Stimulated activated CD8-positive, alpha-beta memory T cell treated with anti-CD3 and anti-CD28 coated beads, Interleukin-7, amount 100 ng/mL, for 24 hours (primary cell): ENCODE data around the gene CBX4.

ENCODE experiments used
- DNase-seq: peaks from one replicate; pipeline ENCODE4 v3.0.0-alpha.2; 2020; ENCODE audit warnings: low read depth

Gene CBX4

DNA sequence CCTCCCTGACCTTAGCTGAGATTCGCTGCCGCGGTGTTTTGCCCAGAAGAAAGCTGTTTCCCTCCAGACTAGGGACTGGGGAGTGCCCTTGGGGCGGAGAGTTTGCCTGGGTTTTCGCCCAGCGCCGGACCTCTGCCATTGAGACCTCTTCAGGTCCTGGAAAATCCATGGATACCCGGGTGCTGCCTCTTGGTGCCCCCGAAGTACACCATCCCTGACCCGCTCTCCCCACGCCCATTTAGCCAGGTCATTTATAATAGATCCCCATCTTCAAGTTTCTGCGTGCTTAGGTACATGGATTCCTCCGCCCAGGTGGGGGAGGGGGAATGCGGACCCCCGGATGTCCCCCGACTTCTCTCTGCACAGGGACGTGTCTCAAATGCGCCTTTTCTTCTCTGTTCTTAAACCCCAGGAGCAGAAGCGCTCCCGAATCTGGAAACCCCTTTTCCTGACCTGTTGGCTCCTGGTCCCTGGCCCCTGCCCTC lies 27.3 kb downstream of the CBX4 start:
- no peak for DNase-seq

DNA sequence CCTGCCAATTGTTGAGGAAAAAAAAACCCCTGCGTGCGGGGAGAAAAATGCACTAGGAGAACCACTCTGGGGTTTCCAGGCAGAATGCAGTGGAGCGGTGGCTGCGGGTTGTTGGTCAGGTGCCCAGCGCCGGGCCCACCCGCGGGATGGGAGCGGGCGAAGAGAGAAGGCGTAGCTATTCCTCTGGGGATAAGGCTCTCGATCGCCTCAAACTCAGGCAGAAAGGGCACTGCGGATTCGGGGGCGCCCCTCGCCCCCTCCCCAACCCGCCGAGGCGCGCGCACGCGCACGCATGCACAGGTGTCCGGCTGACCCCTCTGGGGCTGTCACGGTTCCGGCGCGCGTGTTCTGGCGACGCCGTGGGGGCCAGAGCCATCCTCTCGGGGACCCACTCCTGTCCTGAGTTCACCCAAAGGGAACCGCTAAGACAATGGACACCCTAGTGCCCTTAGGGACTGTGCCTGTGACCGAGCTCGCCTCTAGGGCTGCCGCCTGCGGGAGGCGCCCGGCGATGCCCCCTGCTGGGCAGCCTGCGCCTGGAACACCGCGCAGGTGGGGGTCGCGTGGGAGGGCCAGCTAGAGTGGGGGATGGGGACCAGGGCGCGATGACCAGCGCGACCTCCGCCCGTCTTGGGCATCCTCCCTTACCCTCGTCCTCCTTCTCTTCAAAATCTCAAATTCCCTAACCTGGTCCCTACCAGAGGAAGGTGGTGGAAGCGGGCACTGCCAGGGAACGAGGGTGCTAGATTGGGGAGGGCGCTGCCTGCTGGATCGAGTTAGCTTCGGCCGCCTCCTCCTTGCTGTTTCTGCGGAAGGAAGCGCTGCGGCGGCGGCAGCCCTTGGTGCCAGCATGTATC lies 28.0 kb downstream of the CBX4 start:
- no peak for DNase-seq

DNA sequence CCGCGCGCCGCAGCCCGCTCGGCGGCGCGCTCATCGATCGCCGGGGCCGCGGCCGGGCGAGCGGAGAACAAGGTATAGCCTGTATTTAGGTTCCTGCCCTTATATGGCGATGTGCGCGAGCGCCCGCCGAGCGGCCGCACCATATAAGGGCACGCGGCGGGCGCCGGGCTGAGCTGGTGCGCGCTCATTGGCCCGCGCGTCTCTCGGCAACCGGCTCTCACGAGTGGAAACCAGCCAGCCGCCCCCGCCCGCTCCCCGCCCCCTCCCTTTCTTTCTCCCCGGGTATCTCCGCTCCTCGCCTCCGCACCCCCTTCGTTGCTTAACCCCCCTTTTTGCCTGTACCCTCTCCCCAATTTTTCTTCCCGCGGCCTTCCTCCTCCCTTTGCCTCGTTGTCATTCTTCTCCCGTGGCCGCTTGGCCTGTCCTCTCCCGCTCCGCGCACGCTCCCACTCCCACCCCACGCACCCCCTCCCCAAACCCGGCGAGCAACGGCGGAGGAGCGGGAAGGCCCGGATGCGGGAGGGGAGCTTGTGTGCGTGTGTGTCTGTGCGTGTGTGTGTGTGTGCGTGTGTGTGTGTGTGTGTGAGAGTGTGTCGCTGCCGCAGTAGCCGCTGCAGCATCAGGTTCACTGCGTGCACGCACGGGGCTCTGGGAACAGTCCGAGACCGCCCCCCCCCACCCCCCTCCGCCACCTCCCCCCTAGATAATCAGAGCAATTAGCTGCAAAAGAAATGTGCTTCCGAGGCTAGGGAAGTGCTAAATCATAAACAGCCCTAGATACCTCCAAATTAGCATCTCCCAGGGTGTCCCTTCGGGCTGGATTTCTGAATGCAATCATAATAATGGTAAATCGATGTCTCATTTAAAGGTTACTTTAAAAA lies 28.9 kb downstream of the CBX4 start:
- DNase-seq: peak; percentile 46

DNA sequence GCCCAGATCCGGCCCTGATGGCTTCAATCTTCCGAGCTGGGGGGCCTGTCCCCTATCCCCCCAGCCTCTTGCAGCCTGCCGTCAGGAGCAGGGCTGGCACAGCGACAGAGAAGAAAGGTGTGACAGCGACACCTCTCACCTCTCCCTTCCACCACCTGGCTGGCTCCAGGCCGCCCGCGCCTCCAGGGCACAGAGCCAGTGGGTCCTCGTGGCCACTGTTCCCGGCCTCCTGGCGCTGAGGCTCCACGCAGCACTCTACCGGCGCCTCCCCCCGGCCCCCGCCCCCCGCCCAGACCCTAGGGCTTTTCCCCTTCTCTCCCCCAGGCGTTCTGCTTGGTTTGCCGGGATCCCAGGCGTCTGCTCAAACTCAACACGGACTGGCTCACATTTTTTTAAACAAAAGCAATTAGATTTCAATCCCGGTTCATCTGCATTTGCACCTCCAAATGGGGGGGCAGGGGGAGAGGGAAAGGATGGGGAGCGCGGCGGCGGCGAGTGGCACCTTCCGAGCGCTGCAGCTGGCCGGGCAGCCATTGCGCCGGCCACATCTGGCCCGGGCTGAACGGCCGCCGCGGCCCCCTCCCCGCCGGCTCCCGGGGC lies 29.6 kb downstream of the CBX4 start:
- DNase-seq: no peak

DNA sequence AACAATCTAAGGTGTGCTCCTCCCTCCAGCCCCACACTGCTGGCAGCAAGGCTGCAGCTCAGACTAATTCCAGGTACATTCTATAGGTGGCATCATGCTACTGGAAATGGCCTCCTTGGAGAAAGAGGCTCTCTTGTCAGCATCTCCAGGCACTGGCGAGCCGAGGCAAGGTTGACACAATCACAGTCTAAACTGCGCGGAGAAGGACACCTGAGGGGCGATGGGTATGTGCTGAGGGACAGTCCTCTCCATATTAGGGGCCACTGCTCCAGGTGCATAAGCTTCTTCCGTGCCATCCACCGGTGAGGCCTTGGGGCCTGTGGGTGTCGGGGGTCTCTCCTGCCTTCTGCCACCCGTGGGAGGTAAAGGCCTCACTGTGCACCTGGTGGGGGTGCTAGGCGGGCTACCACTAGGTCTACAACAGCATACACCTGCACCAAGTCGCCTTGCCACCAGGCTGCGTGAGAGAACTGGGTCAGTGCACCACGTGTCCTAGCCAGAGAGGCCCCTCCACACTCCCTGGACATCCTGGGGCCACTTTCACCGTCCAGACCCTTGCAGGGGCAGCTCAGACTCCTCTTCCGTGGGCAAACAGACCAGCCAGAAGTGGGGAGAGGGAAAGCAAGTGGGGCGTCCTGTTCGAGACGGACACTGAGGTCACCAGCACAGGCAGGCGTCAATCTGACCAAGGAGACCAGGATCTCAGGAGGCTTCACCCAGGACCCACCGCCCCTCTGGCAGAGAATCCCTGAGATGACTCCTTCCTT lies 30.3 kb downstream of the CBX4 start:
- DNase-seq: no peak

DNA sequence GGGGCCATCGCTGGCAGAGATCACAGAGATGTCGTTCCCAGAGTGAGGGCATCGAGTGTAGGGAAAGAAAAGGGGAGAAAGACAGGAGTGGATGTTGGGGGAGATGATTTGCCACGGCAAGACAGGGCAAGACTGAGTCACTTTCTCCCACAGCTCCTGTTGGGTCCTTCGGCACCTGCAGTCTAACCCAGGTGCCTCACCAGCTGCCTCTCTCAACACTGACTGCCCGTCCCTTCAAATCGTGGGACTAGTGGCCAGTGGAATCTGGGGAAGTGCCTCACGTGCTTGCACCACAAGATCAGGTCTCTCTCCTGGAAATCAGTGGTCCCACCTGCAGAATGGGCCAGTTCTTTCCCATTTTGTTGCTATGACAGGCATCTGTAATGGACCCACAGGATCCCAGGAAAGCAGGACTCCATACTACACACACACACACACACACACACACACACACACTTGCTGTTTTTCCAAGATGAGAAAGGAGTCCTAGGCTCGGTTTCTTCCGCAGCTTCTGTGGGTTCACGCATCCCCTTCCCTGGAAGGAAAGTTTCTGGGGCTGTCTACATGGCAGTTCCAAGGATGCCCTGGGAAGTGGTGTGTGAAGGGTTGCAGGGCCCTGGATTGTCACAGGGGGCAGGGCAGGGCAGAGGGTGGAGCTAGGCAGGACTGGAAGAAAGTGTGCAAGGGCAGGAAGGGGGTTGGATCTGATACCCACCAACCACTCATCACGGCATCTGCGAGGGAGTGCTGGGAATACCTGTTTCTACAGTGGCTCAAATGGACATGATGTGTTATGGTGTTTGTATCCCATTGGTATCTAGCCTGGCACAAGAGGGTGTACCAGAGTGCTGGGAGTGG lies 32.1 kb downstream of the CBX4 start:
- DNase-seq: no peak

DNA sequence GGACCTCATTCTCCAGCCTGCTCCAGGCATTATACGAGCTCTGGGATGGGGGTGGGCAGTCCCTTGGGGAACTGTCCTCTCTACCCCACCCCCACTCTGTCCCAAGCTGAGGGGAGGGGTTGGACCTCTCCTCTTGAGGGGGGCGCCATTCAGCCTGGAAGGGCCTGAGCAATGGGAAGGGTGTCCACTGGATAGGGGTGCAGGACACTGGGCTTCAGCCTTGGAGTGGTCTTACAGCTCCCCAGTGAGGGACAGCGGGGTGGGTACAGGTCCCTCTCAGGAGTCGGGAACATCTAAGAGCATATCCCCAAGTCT lies 32.8 kb downstream of the CBX4 start:
- DNase-seq: no peak

DNA sequence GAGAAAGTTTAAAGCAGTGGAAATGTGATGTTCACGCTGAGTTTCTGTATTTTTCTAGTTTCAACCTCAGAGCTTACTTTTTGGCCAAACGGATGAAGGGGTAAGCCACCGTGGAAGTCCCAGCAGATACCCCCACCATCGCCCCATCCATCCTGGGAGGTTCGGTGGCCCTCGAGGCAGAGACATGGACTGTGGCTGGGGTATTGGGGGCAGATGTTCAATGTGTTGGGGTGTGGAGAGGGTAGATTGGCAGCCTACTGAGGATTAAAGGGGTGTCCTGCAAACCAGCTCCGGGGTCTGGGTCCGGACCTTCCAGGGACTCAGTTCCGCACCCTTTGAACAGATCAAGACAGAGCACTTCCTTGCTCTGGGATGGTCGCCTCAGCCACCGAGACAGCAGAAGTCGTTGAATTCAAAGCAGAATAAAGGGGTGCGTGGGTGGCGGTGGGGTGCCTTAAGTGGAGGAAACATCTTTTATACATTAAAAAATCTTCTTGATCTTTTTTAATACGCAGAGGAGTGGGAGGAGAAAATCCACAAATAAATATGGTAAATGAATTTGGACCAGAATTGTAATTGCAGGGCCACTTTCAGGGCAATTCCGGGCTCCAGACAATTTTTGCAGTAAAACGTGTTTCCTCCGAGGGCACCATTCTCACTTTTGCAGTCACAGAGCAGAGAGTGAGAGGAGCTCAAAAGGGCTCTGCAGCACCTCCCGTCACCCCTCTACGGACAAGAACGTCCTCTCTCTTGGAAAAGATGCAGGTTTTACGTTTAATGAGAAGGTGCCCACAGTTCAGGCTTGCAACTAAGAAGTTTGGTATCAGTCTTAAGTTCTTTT lies 34.2 kb downstream of the CBX4 start:
- no peak for DNase-seq

DNA sequence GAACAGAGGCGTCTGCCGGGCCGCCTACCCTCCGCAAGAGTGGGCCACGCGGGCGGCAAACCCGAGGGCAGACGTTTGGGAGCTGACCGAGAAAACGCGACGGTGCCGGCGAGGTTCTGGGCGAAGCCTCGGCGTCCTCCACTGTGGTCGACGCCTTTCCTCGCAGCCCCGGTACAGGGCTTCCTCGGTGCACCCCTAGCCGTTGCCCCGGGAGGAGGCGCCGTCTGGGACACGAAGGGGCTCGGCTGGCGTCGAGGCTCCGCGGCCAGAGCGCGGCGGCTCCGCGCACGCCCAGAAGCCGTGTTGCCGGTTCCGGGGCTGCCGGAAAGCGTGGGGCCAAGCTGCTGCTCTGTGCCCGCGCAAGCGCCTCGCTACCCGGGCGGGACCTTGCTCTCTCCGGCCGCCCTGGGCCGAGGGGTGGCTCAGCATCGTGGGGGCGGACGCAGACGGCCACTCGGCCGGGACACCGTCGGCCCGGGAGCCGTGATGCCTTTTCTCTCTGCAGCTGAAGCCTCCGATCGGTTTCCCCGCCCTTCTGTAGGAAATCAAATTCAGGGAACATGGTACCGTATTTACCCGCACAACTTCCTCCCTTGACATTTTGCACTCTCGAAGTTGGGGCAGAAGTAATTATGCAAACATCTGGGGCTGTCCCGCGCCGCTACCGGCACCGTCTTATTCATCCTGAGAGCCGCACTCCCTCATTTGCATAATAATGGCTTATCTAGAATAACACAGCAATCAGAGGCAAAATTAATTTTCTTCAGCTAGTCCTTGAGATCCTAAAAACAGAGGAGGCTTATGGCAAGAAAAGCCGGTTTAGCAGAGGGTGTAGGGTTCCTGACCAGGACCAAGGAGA lies 35.0 kb downstream of the CBX4 start:
- peak; percentile 48 for DNase-seq

DNA sequence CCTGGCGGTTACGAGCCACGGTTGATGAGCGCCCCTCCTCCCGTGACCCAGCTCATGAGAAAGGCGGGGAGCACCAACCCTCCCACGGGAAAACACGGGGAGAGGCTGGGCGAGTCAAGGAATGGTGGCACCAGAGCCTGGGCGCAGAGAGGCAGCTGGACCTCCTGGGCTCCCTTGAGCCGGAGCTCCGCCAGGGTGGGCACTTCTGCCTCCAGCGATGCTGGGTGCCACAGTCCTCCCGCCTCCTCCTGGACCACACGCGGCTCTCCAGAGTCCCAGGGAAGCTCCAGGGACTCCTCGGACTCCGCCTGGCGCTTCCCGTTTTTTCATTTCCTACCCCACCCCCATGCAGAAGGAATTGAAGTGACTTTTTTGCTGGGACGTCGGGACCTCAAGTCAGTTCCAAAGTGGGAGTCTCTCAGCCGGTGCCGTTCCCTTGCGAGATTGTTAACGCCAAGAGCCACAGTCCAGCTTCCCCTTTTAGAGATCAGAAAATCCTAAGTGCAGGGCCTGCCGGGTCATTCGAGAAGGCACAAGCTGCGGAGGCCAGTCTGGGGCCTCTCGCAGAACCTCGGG lies 35.7 kb downstream of the CBX4 start:
- no peak for DNase-seq

DNA sequence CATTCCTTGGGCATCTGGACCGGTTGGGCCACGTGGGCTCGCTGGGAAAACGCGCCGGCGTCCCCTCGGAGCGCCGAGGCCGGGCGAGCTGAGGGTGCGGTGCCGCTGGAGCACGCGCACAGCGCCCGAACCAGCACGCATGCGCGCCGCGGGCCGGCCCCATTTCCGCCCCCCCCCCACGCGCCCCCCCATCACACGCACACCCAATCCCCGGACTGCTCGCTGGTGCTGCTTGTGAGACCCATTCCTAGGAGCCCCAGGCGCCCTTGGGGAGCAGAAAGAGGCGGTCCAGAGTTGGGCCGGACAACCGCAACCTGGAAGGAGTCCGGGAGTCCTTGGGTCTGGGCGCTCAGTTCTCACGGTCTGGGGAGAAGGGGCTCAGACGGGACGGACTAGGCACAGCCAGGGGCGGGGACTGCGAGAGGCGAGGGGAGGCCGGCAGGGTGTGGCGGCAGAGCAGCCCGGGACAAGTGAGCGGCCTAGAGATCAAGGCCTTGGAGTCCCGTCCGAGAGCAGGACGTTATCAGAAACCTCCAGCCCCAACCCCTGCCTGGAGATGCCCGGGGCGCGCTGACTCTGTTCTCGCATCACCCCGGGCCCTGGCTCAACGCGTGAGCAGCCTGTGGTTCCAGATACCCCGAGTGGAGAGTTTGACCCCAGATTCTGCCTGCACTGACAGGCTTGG lies 36.4 kb downstream of the CBX4 start:
- DNase-seq: no peak

DNA sequence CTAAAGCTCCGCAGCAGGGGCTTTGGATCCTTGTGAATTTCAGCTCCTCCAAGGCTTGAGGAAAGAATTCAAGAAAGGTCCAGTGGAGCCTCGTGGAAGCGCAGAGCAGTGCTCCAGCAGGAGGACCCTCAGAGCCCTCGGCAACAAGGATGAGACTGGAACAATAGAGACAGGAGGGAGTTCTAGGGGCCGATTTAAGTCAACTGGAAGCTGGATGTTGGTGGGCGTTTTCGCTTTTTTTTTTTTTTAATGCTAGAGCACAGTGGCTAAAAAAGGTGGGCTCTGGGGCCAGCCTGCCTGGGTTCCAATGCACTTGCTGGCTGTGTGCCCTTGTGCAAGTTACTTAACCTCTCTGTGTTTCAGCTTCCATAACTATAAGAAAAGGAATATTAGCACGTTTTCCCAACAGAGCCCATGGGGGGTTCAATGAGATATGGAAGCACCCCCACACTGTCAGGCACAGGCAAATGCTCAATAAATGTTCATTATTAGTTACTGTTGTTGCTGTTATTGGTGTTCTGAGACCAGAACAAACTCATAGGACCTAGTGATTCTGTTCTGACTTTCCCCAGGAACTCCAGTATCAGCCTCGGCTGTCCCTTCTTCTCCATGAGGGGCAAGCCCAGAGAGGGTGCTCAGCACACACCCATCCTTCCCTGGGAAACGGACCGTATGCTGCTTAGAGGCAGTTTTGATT lies 37.1 kb downstream of the CBX4 start:
- no peak for DNase-seq

DNA sequence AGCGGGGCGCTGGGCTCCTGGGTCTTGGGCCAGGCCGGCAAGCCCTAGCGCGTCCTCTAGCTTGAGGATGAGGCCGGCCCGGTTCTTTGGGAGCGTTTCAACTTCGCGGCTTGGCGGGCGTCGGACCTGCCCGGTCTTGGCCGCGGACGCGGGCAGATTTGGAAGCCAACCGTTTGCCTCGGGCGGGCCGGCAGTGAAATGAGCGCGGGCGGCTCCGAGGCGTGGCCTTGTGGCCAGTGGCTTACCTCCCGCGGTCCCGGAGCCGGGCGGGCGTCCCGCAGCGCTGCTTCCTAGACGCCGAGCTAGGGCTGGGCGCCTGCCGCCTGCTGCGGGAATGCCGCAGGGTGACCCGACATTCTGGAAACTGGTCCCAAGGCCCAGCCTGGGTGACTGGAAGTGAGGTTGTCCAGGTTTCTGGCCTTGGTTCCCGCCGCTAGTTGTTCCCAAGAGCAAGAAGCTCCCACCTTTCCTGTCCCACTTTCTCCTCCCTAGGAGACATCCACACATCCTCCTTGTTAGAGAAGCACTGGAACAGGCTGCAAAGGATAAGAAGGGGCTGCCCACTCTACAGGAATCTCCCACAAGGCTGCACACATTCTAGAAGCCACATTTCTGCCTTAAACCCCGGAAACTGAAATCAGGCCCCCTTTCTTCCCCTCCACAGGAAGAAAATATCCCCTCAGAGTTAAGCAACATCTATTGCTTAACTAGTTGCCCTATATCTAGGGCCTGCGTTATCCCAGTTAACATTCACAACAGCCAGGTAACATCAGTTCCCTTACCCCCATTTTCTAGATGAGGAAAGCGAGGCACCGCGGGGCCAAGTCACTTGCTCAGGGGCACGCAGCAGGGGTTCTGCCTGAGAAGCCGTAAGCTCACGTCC lies 37.8 kb downstream of the CBX4 start:
- DNase-seq: no peak

DNA sequence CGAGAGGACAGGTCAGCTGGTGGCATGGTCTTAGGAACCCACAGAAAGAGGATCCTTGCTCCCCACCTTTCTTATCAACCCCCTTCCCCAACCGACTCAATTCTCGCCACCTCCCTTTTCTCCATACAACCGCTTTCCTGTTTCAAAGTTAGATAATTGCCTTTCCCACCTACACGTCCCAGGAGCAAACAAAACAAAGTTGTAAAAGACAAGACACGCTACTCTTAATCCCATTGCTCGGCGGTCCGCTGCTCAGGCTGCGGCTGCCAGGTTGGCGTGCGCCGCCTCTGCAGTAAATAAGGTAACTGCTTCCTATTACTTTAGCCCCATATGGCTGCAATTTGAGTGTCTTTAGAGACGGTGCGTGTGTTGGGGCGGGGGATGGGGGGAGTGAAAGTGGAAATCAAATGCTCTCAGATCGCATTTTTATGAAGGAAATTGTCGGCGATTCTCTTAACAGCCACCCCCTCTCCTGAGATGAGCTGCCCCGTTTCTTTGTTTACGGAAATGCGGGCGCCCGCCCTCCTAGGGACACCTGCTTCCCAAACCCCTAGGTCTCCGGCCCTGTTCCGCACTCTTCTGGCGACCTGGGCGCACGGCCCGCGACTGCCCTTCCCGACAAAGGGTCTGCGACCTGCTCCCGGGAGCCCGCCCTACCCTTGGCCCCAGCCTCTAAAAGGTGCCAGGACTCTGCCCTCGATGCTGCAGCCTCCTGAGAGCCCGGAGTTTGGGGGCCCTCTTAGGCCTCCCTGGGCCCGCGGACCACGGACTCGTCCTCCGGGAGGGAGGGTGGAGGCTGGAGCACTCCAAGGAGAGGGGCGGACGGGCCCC lies 38.7 kb downstream of the CBX4 start:
- DNase-seq: no peak

DNA sequence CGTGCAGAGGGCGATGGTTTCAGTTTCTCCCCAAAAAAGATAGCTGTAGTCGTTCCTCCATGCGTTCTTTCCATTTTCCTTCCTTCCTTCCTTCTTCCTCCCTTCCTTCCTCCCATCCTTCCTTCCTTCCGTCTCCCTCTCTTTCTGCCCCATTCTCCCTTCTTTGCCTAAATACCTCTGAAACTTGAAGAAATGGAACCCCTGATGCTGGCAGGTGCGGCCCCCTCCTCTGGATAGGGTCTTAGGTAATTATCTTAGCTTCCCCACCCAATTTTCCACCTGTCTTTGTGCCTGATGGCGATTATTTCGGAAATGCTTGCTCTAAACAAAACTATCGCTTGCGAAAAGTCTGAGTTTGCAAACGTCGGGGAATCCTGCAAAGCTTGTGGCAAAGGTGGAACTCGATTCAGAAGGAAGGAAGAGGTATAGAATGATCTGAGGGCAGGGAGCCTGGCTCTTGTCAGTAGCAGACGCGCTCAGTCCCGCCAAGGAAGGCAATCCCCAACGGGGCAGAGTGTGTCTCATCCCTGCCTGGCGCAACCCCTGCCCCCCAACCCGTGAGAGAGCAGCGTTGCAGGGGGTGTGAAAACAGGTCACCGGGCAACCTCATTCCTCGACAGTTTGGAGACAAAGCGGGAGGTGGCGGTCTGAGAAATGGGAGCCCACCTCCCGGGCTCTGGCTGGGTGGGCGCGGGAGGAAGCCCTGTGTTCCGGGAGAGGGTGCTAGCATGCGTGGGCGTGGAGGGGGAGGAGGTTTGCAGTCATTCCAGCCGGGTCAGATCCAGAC lies 39.5 kb downstream of the CBX4 start:
- no peak for DNase-seq
